Right atrium auricular region (tissue), 2 donors: Measurements from ENCODE around the gene KRTAP10-1. TPM values are rescaled to one million over a fixed set of nuclear protein-coding genes. Genes with fewer than 3 reads are reported as not detected.

Experiments
- DNase-seq: peaks from one replicate; pipeline ENCODE4 v3.0.0-alpha.2; 2019; ENCODE audit warnings: low spot score
- H3K27ac ChIP-seq, 2 donors: fragments of 200-600 bp; sonication (generic); 1 replicate in 1 of 2; 2 replicates in 1 of 2; pipeline ENCODE4 v1.5.1; 2016 to 2019
- H3K27me3 ChIP-seq, 2 donors: fragments of 200-600 bp; sonication (generic); one replicate each; pipeline versions ENCODE4 v1.5.1 to v1.6.0; 2017 to 2019
- H3K36me3 ChIP-seq: fragments of 200-600 bp; sonication (generic); one replicate; pipeline ENCODE4 v1.5.1; 2016
- H3K4me1 ChIP-seq, 2 donors: fragments of 200-600 bp; sonication (generic); one replicate each; pipeline versions ENCODE4 v1.5.1 to v1.6.0; 2017 to 2019
- H3K4me3 ChIP-seq, 2 donors: fragments of 200-600 bp; sonication (generic); 1 replicate in 1 of 2; 2 replicates in 1 of 2; pipeline ENCODE4 v1.5.1; 2017 to 2019; ENCODE audit warnings: mild to moderate bottlenecking in 1 of 2, moderate library complexity in 1 of 2
- H3K9me3 ChIP-seq, 2 donors: fragments of 200-600 bp; sonication (generic); one replicate each; pipeline ENCODE4 v1.5.1; 2019
- total RNA-seq, 2 donors: library from RNA; depleted of rRNA; stranded (reverse); fragments of >200 nt; gene quantifications; one replicate each; pipeline ENCODE4 v1.1.0, GENCODE V29; 2016
- TF ChIP-seq, protein P1 (sequence below), 2 donors: fragments of 200-600 bp; sonication (generic); IDR thresholded peaks; one replicate each; pipeline ENCODE4 v1.5.1; 2019; ENCODE audit warnings: antibody characterized with exemption in 2 of 2

KRTAP10-1 gene
- total RNA-seq, 2 donors from 2014 or later = not detected

DNA sequence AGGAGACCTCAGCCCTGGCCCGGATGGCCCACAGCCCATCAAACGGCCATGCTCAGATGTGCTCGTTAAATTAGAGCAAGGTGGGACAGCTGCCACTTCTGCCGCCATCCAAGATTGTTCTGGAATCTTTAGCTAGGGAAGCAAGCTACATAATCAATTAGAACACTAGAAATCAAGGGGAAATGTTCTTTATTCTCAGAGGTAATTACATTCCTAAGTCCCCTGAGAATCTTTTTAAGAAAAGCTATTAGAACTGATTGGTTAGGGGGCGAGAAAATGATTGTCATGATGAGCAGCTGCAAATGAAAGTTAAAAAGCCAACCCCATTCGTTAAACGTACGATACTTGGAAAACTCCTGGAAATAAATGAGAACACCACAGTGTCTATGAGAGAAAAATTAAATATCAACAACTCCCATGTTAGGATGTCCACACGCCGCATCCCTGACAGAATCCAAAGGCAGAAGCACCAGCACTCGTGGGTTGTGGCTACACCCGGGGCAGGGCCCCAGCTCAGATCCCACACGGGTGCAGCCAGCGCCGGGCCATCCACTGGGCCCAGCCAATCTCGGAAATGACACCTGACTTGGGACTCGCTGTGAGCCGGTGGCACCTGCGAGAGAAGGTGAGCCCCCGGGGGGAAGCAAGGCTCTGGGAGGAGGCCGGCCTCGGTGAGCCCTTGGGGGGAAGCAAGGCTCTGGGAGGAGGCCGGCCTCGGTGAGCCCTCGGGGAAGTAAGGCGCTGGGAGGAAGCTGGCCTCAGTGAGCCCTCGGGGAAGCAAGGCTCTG, 37.6 kb downstream of the KRTAP10-1 start:
- Histone ChIP-seq H3K36me3 (no peaks in the 10 kb centered on the region), H3K27ac (no peak overlapping the region), H3K4me1 (peaks cover 0 to under 1% of the 10 kb centered on the region in 2 donors), H3K4me3 (no peak overlapping the region), H3K9me3 (no peaks in the 10 kb centered on the region), H3K27me3 (no peaks in the 10 kb centered on the region)
- TF ChIP-seq, protein P1, sequence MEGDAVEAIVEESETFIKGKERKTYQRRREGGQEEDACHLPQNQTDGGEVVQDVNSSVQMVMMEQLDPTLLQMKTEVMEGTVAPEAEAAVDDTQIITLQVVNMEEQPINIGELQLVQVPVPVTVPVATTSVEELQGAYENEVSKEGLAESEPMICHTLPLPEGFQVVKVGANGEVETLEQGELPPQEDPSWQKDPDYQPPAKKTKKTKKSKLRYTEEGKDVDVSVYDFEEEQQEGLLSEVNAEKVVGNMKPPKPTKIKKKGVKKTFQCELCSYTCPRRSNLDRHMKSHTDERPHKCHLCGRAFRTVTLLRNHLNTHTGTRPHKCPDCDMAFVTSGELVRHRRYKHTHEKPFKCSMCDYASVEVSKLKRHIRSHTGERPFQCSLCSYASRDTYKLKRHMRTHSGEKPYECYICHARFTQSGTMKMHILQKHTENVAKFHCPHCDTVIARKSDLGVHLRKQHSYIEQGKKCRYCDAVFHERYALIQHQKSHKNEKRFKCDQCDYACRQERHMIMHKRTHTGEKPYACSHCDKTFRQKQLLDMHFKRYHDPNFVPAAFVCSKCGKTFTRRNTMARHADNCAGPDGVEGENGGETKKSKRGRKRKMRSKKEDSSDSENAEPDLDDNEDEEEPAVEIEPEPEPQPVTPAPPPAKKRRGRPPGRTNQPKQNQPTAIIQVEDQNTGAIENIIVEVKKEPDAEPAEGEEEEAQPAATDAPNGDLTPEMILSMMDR (IDR thresholded peaks at IDR 0.05) = no peak
- no peak for DNase-seq

DNA sequence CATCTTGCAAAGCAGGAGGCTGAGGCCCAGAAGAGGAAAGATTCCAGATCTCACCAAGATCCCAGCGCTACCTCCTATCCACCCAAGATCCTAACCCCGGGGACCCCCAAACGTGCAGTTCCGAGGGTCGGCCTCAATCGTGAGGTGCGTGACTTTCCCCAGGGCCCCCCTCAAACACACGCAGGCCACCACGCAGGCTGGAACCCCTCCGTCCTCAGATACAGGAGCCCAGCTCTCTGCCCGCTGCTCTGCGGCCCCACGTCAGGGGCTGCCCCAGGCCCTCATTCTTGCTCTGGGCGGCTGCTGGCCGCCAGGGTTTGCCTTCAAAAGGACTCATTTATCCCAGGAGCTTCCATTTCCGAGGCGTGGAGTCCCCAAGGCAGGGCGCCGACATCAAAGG, 39.9 kb downstream of the KRTAP10-1 start:
- no peak for DNase-seq
- TF ChIP-seq, protein P1 (IDR thresholded peaks at IDR 0.05) = no peak
- Histone ChIP-seq H3K4me3 (no peak overlapping the region), H3K27ac (no peak overlapping the region), H3K36me3 (no peaks in the 10 kb centered on the region), H3K27me3 (no peaks in the 10 kb centered on the region), H3K9me3 (no peaks in the 10 kb centered on the region), H3K4me1 (peaks cover 0 to 16% of the 10 kb centered on the region in 2 donors)

DNA sequence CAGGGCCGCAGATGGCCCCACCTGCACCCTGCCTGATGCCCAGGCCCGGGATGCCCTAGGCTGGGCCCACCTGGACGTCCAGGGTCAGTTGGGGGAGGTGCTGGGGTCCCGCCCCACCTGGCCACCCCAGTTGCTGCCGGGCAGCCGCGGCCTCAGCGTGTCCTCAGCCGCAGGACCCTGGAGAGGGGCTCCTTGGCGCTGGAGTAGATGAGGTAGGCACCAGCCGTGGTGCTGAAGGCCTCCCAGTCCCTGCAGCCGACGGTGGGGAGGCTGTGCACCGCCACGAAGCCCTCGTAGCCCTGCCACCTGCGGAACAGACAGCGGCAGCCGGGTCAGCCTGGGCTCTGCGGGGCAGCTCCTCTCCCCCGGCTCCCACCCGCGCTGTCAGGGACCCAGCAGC, 40.4 kb downstream of the KRTAP10-1 start:
- DNase-seq = no peak
- Histone ChIP-seq H3K9me3 (no peaks in the 10 kb centered on the region), H3K27me3 (no peaks in the 10 kb centered on the region), H3K27ac (no peak overlapping the region), H3K4me3 (no peak overlapping the region), H3K36me3 (no peaks in the 10 kb centered on the region), H3K4me1 (peaks cover 0 to 16% of the 10 kb centered on the region in 2 donors)
- TF ChIP-seq, protein P1 (IDR thresholded peaks at IDR 0.05) = no peak

DNA sequence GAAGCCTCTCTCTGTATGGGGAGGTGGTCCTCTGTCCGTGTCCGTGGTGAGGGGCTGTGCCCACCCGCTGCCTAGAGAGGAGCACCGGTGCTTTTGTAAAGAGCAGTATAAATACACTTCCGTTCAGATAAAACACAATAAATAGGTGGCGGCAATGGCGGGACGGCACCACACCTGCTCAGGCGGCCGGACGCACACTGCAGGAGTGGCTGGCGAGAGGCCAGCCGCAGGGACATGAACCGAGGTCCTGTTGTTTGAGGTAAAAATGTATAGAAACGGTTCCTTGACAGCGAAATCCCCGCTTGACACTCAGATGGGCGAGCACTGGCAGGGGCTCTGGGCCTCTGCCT, 40.8 kb downstream of the KRTAP10-1 start:
- H3K36me3 ChIP-seq = no peaks in the 10 kb centered on the region
- DNase-seq = no peak
- no peak overlapping the region for H3K4me3 ChIP-seq
- no peaks in the 10 kb centered on the region for H3K9me3 ChIP-seq
- H3K27ac ChIP-seq = no peak overlapping the region
- peaks cover 0 to 16% of the 10 kb centered on the region in 2 donors for H3K4me1 ChIP-seq
- TF ChIP-seq, protein P1 (IDR thresholded peaks at IDR 0.05) = no peak
- H3K27me3 ChIP-seq = no peaks in the 10 kb centered on the region

DNA sequence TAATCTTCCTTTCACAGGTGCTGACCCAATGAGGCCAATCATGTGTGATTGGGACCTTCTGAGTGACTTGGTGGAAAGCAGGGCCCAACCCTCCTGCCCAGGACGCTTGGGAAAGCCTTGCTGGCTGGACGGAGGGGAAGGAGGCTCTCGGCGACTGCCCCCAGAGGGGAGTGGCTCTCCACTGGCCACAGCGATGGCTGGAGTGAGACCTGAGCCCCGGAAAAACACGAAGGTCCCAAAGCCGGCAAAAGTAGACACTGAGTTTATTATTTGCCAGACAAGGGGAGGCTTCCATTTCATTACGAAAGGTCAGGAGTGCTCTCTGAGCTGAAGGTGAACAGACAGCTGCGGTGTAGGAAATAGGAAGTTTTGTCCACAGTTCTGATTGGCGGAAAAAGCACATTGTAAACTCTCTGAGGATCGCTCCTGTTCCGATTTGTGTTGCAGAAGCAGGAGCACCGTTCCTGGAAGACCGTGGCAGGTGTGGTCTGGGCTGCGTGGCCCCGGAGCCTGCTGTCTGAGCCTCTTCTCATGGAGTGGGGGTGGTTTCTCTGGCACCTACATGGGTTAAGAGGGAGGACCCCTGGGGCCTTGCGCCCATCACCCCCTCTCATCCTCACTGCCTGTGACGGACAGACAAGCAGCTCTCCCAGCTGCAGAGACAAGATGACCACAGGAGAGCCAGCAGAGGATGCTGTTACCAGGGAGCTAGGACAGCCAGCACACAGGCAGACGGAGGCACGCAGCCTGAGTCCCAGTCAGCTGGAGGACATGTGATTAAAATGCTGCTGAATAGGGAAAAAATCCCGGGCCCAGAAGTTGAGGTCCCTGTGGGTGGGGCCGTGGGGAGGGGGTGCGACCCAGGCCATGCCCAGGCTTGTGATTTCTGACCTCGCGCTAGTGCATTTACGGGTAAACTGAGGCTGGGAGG, 41.5 kb downstream of the KRTAP10-1 start:
- Histone ChIP-seq H3K36me3 (no peaks in the 10 kb centered on the region), H3K9me3 (peaks cover 0 to 2% of the 10 kb centered on the region in 2 donors), H3K27me3 (no peaks in the 10 kb centered on the region), H3K4me1 (peaks cover 0 to 16% of the 10 kb centered on the region in 2 donors), H3K4me3 (no peak overlapping the region), H3K27ac (no peak overlapping the region)
- TF ChIP-seq, protein P1 (IDR thresholded peaks at IDR 0.05) = no peak
- DNase-seq = no peak
